ENCODE measurements around the gene KCNH1.

Gene KCNH1

GRCh38 chr1:210646258-210646616, 487.7 kb downstream of the KCNH1 start:
- DNase-seq (ENCODE audit: low spot score) = no peak

- DNase-seq (ENCODE audit: low spot score) = no peak
Measured at GRCh38 chr1:210645582-210646257, 488.2 kb downstream of the KCNH1 start.

GRCh38 chr1:210641582-210641981, 492.4 kb downstream of the KCNH1 start:
- DNase-seq (ENCODE audit: low spot score) = no peak

- no peak for DNase-seq (ENCODE audit: low spot score)
Measured at GRCh38 chr1:210635108-210635507, 498.8 kb downstream of the KCNH1 start.

GRCh38 chr1:210633636-210634035, 500.3 kb downstream of the KCNH1 start:
- DNase-seq (ENCODE audit: low spot score) = no peak

GRCh38 chr1:210633140-210633539, 500.8 kb downstream of the KCNH1 start:
- DNase-seq (ENCODE audit: low spot score) = no peak

- DNase-seq (ENCODE audit: low spot score) = no peak
Measured at GRCh38 chr1:210631399-210631798, 502.5 kb downstream of the KCNH1 start.

- DNase-seq (ENCODE audit: low spot score) = no peak
Measured at GRCh38 chr1:210629276-210629675, 504.7 kb downstream of the KCNH1 start.

GRCh38 chr1:210627755-210628154, 506.2 kb downstream of the KCNH1 start:
- no peak for DNase-seq (ENCODE audit: low spot score)

All from kidney capillary endothelial cell (primary cell).